ENCODE results near the gene TACR1. TPM values are rescaled to one million over a fixed set of nuclear protein-coding genes. Genes with fewer than 3 reads are reported as not detected.

TACR1 gene
- total RNA-seq, 1 experiment from 2014 or later: not detected

DNA sequence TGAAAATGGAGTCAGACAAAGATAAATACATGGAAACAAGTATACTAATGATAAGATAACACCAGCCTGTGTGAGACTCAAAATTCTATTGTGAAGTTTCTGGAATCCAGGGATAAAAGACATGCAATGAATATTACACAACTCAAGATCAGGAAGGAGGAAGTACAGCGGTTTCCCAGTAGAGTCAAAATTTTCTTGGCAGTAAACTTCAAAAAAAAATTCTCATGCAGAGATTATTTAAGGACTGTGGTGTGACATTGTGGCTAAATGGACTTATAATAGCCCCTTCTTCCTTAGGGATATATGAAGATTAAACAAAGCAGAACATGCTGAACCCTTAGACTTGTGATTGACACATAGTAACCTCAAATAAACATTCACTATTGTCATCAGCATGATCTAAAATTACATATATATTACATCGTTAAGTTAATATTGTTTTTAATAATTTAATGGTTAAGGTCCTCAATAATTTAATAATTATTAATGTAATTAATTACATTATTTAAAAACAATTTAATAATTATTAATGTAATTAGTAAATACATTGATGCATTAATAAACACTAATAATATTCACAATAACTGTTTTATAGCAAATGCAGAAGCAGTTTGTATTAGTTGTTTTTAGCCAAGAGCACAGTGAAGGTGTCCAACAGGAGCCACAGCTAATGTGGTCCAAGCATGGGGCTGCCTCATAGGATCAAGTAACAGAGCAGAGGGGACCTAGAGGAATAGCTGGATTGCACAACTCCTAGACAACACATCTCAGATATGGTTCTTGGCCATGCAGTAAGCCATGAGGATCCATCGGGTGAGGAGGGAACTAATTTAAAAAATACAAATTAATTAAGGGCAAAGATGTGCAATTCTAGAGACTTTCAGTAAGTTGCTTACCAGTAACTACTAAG, 163.6 kb downstream of the TACR1 start:
- CTCF ChIA-PET: no interaction called here
- no peaks in the 10 kb centered on the region for H3K9me3 ChIP-seq (ENCODE audit: low read length)
- no peak overlapping the region for H3K9ac ChIP-seq (ENCODE audit: low read length)
- no TSS peak for BruUV-seq (replicated peaks)
- no peak overlapping the region for H2AFZ ChIP-seq (ENCODE audit: low read length)
- DNase-seq (no peak), ATAC-seq (no peak)
- no peaks in the 10 kb centered on the region for H3K9me2 ChIP-seq (replicated peaks; ENCODE audit: low read length)
- H3K4me3 ChIP-seq (ENCODE audit: low read length): no peak overlapping the region
- no peak overlapping the region for H3K27ac ChIP-seq (ENCODE audit: low read length)
- H3F3A ChIP-seq (ENCODE audit: low read length, unreplicated experiment): no peaks in the 10 kb centered on the region
- intact Hi-C loops (cut with micrococcal nuclease): no loop called here
- H3K4me1 ChIP-seq (ENCODE audit: insufficient read depth, low read length): no peaks in the 10 kb centered on the region
- POLR2A ChIA-PET (ENCODE audit: unreplicated experiment): no interaction called here
- H3K27me3 ChIP-seq (ENCODE audit: low read length): no peaks in the 10 kb centered on the region
- TF ChIP-seq EZH2phosphoT487 (IDR thresholded peaks at IDR 0.05; ENCODE audit: borderline replicate concordance, low read length): no peak
- no peak for TF ChIP-seq EZH2 (IDR thresholded peaks at IDR 0.05; ENCODE audit: low read length, unreplicated experiment)
- TF ChIP-seq, protein P1, sequence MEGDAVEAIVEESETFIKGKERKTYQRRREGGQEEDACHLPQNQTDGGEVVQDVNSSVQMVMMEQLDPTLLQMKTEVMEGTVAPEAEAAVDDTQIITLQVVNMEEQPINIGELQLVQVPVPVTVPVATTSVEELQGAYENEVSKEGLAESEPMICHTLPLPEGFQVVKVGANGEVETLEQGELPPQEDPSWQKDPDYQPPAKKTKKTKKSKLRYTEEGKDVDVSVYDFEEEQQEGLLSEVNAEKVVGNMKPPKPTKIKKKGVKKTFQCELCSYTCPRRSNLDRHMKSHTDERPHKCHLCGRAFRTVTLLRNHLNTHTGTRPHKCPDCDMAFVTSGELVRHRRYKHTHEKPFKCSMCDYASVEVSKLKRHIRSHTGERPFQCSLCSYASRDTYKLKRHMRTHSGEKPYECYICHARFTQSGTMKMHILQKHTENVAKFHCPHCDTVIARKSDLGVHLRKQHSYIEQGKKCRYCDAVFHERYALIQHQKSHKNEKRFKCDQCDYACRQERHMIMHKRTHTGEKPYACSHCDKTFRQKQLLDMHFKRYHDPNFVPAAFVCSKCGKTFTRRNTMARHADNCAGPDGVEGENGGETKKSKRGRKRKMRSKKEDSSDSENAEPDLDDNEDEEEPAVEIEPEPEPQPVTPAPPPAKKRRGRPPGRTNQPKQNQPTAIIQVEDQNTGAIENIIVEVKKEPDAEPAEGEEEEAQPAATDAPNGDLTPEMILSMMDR (conservative IDR thresholded peaks at IDR 0.05; ENCODE audit: low read depth, low read length): no peak
- no peaks in the 10 kb centered on the region for H3K79me2 ChIP-seq (ENCODE audit: low read length)
- H4K20me1 ChIP-seq (ENCODE audit: low read length): no peaks in the 10 kb centered on the region
- no peaks in the 10 kb centered on the region for H3K36me3 ChIP-seq (ENCODE audit: low read depth, low read length)
- H3K4me2 ChIP-seq (ENCODE audit: low read length): no peak overlapping the region

DNA sequence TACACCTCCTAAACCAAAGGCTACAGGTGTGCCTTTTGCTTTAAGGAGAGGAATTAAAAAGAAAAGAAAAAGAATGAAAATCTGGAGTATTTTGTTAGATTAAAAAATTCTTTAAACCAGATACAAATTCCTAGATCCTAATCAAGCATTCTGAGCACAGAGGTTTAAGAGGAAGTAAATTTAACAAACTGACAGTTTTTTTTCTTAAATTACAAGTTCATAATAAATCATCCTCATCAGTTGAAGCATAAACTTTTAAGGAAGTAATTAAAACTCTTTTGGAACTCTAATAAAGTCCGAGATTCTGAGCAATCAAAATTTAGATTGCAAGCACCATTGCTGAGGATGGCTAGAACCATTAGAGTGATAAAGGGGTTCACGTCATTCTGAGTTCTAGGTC, 165.8 kb downstream of the TACR1 start:
- ChIA-PET POLR2A (ENCODE audit: unreplicated experiment) (no interaction called here), CTCF (no interaction called here)
- Histone ChIP-seq H3K9me3 (ENCODE audit: low read length) (no peaks in the 10 kb centered on the region), H3K4me2 (ENCODE audit: low read length) (no peak overlapping the region), H3K79me2 (ENCODE audit: low read length) (no peaks in the 10 kb centered on the region), H4K20me1 (ENCODE audit: low read length) (no peaks in the 10 kb centered on the region), H3K4me3 (ENCODE audit: low read length) (no peak overlapping the region), H3K4me1 (ENCODE audit: insufficient read depth, low read length) (no peaks in the 10 kb centered on the region), H3F3A (ENCODE audit: low read length, unreplicated experiment) (no peaks in the 10 kb centered on the region), H3K36me3 (ENCODE audit: low read depth, low read length) (no peaks in the 10 kb centered on the region), H2AFZ (ENCODE audit: low read length) (no peak overlapping the region), H3K27ac (ENCODE audit: low read length) (no peak overlapping the region), H3K9me2 (replicated peaks; ENCODE audit: low read length) (no peaks in the 10 kb centered on the region), H3K9ac (ENCODE audit: low read length) (no peak overlapping the region), H3K27me3 (ENCODE audit: low read length) (no peaks in the 10 kb centered on the region)
- no peak for DNase-seq
- BruUV-seq (replicated peaks): no TSS peak
- no peak for ATAC-seq
- intact Hi-C loops (cut with micrococcal nuclease): no loop called here
- TF ChIP-seq EZH2phosphoT487 (IDR thresholded peaks at IDR 0.05; ENCODE audit: borderline replicate concordance, low read length) (no peak), EZH2 (IDR thresholded peaks at IDR 0.05; ENCODE audit: low read length, unreplicated experiment) (no peak)
- TF ChIP-seq, protein P1 (conservative IDR thresholded peaks at IDR 0.05; ENCODE audit: low read depth, low read length): no peak
